CD4-positive, alpha-beta T cell (primary cell): Measurements from ENCODE around the gene TRAIP. TPM values are rescaled to one million over a fixed set of nuclear protein-coding genes. Genes with fewer than 3 reads are reported as not detected.

Experiments used
- ATAC-seq: fragments of 200-7000 bp; cut with Tn5 transposase; one replicate; pipeline ENCODE4 v1.10.0; 2022; ENCODE audit warnings: mild to moderate bottlenecking; ENCODE audit not compliant: poor library complexity
- CTCF ChIA-PET: fragments of 350-600 bp; sonication (Branson Sonifier 250); formaldehyde crosslinking; loops from one replicate; lab custom pipeline; 2021; ENCODE audit warnings: antibody characterized with exemption, inconsistent platforms; lab: Charles Lee
- POLR2A ChIA-PET: fragments of 350-600 bp; sonication (Branson Sonifier 250); formaldehyde crosslinking; loops from one replicate; lab custom pipeline; 2021; ENCODE audit warnings: antibody characterized with exemption, inconsistent platforms; lab: Charles Lee
- DNase-seq, 14 experiments: peaks; one replicate each; pipeline ENCODE4 v3.0.0-alpha.2; 2013 to 2020; ENCODE audit warnings: mixed read lengths in 2 of 14
- H3K27ac ChIP-seq, 2 donors: one replicate each; pipeline versions ENCODE4 v1.5.1 to v1.7.0; 2013; ENCODE audit warnings: low read length in 2 of 2, low read depth in 1 of 2, mild to moderate bottlenecking in 1 of 2
- H3K27me3 ChIP-seq, 2 experiments: 1 replicate in 1 of 2; 2 replicates in 1 of 2; pipeline versions ENCODE4 v1.6.1 to v1.7.0; 2013; ENCODE audit warnings: low read length in 2 of 2, control low read depth in 1 of 2, mild to moderate bottlenecking in 1 of 2, moderate library complexity in 1 of 2; ENCODE audit not compliant: insufficient read depth in 2 of 2, control insufficient read depth in 1 of 2
- H3K36me3 ChIP-seq: one replicate; pipeline ENCODE4 v1.6.1; 2013; ENCODE audit warnings: low read length, control low read depth; ENCODE audit not compliant: insufficient read depth
- H3K4me1 ChIP-seq: one replicate; pipeline ENCODE4 v1.6.1; 2013; ENCODE audit warnings: low read length, control low read depth; ENCODE audit not compliant: insufficient read depth
- H3K4me3 ChIP-seq: one replicate; pipeline ENCODE4 v1.5.1; 2013; ENCODE audit warnings: mild to moderate bottlenecking, low read length, moderate library complexity
- H3K9me3 ChIP-seq, 2 experiments: 1 replicate in 1 of 2; 2 replicates in 1 of 2; pipeline versions ENCODE4 v1.6.1 to v1.7.0; 2013; ENCODE audit warnings: low read length in 2 of 2, mild to moderate bottlenecking in 2 of 2, control low read depth in 1 of 2, moderate library complexity in 1 of 2; ENCODE audit not compliant: control insufficient read depth in 1 of 2, insufficient read depth in 1 of 2
- H3K27ac Mint-ChIP-seq: one replicate; pipeline ENCODE4 v1.8.0; 2020; ENCODE audit warnings: mixed read lengths
- H3K27me3 Mint-ChIP-seq: one replicate; pipeline ENCODE4 v1.8.0; 2021; ENCODE audit warnings: mixed read lengths
- H3K36me3 Mint-ChIP-seq: one replicate; pipeline ENCODE4 v1.8.0; 2021; ENCODE audit warnings: low read depth, mixed read lengths
- H3K4me1 Mint-ChIP-seq: one replicate; pipeline ENCODE4 v1.8.0; 2021; ENCODE audit warnings: low read depth, mixed read lengths
- H3K4me3 Mint-ChIP-seq: one replicate; pipeline ENCODE4 v1.8.0; 2020; ENCODE audit warnings: mild to moderate bottlenecking, mixed read lengths
- H3K9me3 Mint-ChIP-seq: one replicate; pipeline ENCODE4 v1.8.0; 2020; ENCODE audit warnings: mixed read lengths
- intact Hi-C, 2 experiments: fragments of 100-400 bp; cut with DNase I in 1 of 2; cut with micrococcal nuclease in 1 of 2; formaldehyde crosslinking; loops; one replicate each; pipeline versions ENCODE4 v1.15.1 to v1.9.0; 2023 to 2025; cut with DNase I, micrococcal nuclease
- total RNA-seq, 174 experiments: library from RNA in 2 of 174; stranded (reverse) in 2 of 174; gene quantifications; one replicate each; pipeline ENCODE4 v1.2.3 and lab custom pipeline; 2021 to 2026
- TF ChIP-seq, protein P1 (sequence below): fragments of 200-600 bp; IDR thresholded peaks from one replicate; pipeline ENCODE4 v1.8.0; 2022; ENCODE audit warnings: antibody characterized with exemption, mild to moderate bottlenecking

The TRAIP gene
- total RNA-seq, 2 experiments from 2014 or later = 2.4 TPM

DNA sequence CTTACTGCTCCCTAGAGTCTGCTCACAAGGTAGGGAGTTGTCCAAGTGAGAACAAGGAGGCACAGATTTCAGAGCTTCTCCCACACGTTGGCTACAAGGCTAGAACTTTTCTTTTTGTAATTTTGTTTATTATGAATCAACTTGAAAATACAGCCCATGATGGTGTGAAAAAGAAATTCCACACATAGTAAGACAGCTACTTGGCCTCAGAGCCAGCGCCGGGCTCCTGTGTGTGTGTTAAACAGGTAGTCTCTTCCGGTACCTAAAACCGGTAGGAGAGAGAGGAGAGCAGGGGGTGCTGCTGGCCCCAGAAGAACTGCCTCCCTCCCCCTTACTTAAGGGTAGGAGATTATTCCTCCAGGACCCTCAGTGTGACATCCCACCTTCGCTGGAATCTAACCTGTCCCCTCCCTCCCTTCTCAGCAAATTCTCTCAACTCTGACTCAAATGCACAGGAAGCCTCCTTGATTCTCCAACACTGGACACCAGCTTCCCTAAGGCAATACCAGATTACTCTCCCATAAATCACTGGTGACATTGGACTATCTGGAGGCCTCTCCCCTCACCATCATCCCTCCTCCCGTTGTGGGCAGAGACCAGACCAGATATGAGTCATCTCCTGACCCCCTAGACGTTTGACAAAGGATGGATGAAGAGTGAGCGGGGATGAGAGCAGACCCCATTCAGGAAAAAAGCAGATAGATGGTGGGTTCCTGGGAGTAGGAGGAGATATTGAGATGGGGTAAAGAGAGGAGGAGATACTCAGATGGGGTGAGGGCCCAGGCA, 65.5 kb downstream of the TRAIP start:
- DNase-seq (peak in 1 of 14 experiments; percentile 11), ATAC-seq (no peak)
- no peak overlapping the region for H3K4me3 Mint-ChIP-seq
- H3K27me3 Mint-ChIP-seq = no peaks in the 10 kb centered on the region
- H3K36me3 Mint-ChIP-seq = peaks cover 13% of the 10 kb centered on the region
- no peak overlapping the region for H3K27ac ChIP-seq
- no peaks in the 10 kb centered on the region for H3K9me3 ChIP-seq
- CTCF ChIA-PET = interaction anchor here (1.6 kb wide), 1 partner anchor 12 kb away, joined by 7 read pairs; the partner anchor contains the start of gene INKA1
- peaks cover 16% of the 10 kb centered on the region for H3K4me1 Mint-ChIP-seq
- H3K27me3 ChIP-seq = no peaks in the 10 kb centered on the region
- POLR2A ChIA-PET = interaction anchor here (0.6 kb wide), 1 partner anchor 65 kb away, joined by 3 read pairs; no protein-coding TSS in a partner anchor
- no peaks in the 10 kb centered on the region for H3K36me3 ChIP-seq
- no peak overlapping the region for H3K4me3 ChIP-seq
- TF ChIP-seq, protein P1, sequence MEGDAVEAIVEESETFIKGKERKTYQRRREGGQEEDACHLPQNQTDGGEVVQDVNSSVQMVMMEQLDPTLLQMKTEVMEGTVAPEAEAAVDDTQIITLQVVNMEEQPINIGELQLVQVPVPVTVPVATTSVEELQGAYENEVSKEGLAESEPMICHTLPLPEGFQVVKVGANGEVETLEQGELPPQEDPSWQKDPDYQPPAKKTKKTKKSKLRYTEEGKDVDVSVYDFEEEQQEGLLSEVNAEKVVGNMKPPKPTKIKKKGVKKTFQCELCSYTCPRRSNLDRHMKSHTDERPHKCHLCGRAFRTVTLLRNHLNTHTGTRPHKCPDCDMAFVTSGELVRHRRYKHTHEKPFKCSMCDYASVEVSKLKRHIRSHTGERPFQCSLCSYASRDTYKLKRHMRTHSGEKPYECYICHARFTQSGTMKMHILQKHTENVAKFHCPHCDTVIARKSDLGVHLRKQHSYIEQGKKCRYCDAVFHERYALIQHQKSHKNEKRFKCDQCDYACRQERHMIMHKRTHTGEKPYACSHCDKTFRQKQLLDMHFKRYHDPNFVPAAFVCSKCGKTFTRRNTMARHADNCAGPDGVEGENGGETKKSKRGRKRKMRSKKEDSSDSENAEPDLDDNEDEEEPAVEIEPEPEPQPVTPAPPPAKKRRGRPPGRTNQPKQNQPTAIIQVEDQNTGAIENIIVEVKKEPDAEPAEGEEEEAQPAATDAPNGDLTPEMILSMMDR = no peak
- intact Hi-C loops = no loop called here
- H3K9me3 Mint-ChIP-seq = no peaks in the 10 kb centered on the region
- peak overlapping the region; percentile 83 for H3K27ac Mint-ChIP-seq
- H3K4me1 ChIP-seq = peaks cover 17% of the 10 kb centered on the region

DNA sequence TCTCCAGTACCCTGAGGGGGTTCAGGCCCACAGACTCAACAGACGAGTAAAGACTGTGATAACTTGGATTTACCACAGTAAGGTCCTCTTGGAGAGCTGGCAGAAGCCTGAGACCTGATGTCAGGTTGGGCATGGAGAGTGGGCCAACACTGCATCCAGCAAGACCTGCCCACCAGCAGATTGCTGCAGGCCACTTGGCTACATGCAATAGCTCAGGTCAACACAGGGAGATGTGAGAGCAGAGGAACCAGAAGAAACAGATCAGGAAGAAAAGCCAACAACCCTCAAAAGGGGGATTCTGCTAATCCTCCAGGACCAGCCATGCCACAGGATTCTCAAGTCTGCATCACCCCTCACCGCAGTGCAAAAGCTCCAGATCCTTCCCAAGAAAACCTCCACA, 68.3 kb downstream of the TRAIP start:
- intact Hi-C loops = loop anchor here in 1 of 2 experiments (5.0 kb wide), 2 partner anchors 114 to 304 kb away; partner anchors contain the start of gene MST1R
- H3K4me3 Mint-ChIP-seq = peak overlapping the region; percentile 30

DNA sequence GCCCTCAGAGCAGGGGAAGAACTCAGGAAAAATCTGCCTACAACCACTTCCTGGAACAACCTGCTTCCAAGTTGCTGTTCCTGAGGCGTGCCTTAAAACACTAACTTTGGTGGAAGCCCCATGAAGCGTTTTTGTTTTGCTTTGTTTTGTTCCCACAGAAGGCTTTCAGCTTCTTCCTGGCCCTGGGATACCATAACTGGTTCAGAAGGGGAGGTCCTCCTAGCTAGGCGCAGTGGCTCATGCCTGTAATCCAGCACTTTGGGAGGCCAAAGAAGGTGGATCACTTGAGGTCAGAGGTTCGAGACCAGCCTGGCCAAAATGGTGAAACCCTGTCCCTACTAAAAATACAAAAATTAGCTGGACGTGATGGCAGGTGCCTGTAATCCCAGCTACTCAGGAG, 68.8 kb downstream of the TRAIP start:
- H3K27ac Mint-ChIP-seq = peak overlapping the region; percentile 100
- H3K36me3 Mint-ChIP-seq = peaks cover 29% of the 10 kb centered on the region
- no peaks in the 10 kb centered on the region for H3K27me3 Mint-ChIP-seq
- peak overlapping the region; percentile 20 for H3K4me3 Mint-ChIP-seq
- H3K9me3 ChIP-seq = no peaks in the 10 kb centered on the region
- H3K9me3 Mint-ChIP-seq = no peaks in the 10 kb centered on the region
- POLR2A ChIA-PET = interaction anchor here (1.0 to 2.3 kb wide), 3 partner anchors 14 to 68 kb away, joined by 3 to 18 read pairs (median 4); partner anchors contain the start of gene AMIGO3
- TF ChIP-seq, protein P1 = no peak
- peak in 1 of 14 experiments; percentile 17 for DNase-seq
- ATAC-seq = no peak
- H3K36me3 ChIP-seq = peaks cover 3% of the 10 kb centered on the region
- intact Hi-C loops = loop anchor here (1.0 to 5.0 kb wide), 5 partner anchors 15 to 305 kb away; partner anchors contain the start of genes AMIGO3 (in 2 of the 2), INKA1 (in 1 of the 2) and MST1R (in 1 of the 2)
- H3K4me1 Mint-ChIP-seq = peaks cover 34% of the 10 kb centered on the region
- CTCF ChIA-PET = interaction anchor here (0.5 to 1.3 kb wide), 3 partner anchors 15 to 168 kb away, joined by 3 to 4 read pairs (median 3); no protein-coding TSS in a partner anchor
- no peak overlapping the region for H3K27ac ChIP-seq
- H3K4me1 ChIP-seq = peaks cover 48% of the 10 kb centered on the region
- no peaks in the 10 kb centered on the region for H3K27me3 ChIP-seq
- H3K4me3 ChIP-seq = no peak overlapping the region

More for the DNA sequence above, 68.3 kb downstream of the TRAIP start:
- ChIA-PET POLR2A (interaction anchor here (1.0 to 2.3 kb wide), 3 partner anchors 13 to 69 kb away, joined by 3 to 18 read pairs (median 4); partner anchors contain the start of gene AMIGO3), CTCF (interaction anchor here (1.3 kb wide), 1 partner anchor 116 kb away, joined by 4 read pairs; no protein-coding TSS in a partner anchor)
- Mint-ChIP-seq H3K27ac (no peak overlapping the region), H3K9me3 (no peaks in the 10 kb centered on the region), H3K27me3 (no peaks in the 10 kb centered on the region), H3K36me3 (peaks cover 26% of the 10 kb centered on the region), H3K4me1 (peaks cover 34% of the 10 kb centered on the region)
- Histone ChIP-seq H3K9me3 (no peaks in the 10 kb centered on the region), H3K27me3 (no peaks in the 10 kb centered on the region), H3K4me1 (peaks cover 44% of the 10 kb centered on the region), H3K27ac (no peak overlapping the region), H3K36me3 (peaks cover 3% of the 10 kb centered on the region), H3K4me3 (no peak overlapping the region)
- no peak for ATAC-seq
- TF ChIP-seq, protein P1 = no peak
- DNase-seq = peak in 1 of 14 experiments; percentile 11
